HepG2 (cell line): Measurements from ENCODE around the gene UNC5C.
A peak's percentile ranks its signal among the peaks of the same experiment; 100 is the strongest.

Experiments
- GFI1 ChIP-seq: sonication (generic); formaldehyde crosslinking; IDR thresholded peaks from 2 replicates; pipeline ENCODE4 v1.5.0; 2020; ENCODE audit warnings: missing genetic modification reagents, mild to moderate bottlenecking, borderline replicate concordance
- HNF4G ChIP-seq, 2 experiments: sonication (generic) in 1 of 2; formaldehyde crosslinking in 1 of 2; IDR thresholded peaks; 2 replicates each; pipeline versions ENCODE4 v1.4.0 to v1.6.1; 2011 to 2020; ENCODE audit warnings: borderline replicate concordance in 2 of 2, low read depth in 2 of 2, mild to moderate bottlenecking in 2 of 2, low read length in 1 of 2, missing genetic modification reagents in 1 of 2, moderate library complexity in 1 of 2
- PHF8 ChIP-seq: sonication (generic); formaldehyde crosslinking; IDR thresholded peaks from 2 replicates; pipeline ENCODE4 v1.5.0; 2020; ENCODE audit warnings: missing genetic modification reagents
- POLR2AphosphoS5 ChIP-seq: IDR thresholded peaks from 2 replicates; pipeline ENCODE4 v1.6.1; 2012; ENCODE audit warnings: low read depth, low read length
- PRDM15 ChIP-seq: sonication (generic); formaldehyde crosslinking; IDR thresholded peaks from 2 replicates; pipeline ENCODE4 v1.4.0; 2020; ENCODE audit warnings: missing genetic modification reagents
- STAG1 ChIP-seq: sonication (generic); formaldehyde crosslinking; IDR thresholded peaks from 2 replicates; pipeline ENCODE4 v1.4.0; 2020; ENCODE audit warnings: missing genetic modification reagents
- ZFX ChIP-seq: sonication (generic); formaldehyde crosslinking; IDR thresholded peaks from 2 replicates; pipeline ENCODE4 v1.4.0; 2020; ENCODE audit warnings: mild to moderate bottlenecking, low read depth, missing genetic modification reagents, moderate library complexity
- ZMAT5 ChIP-seq: sonication (generic); formaldehyde crosslinking; IDR thresholded peaks from 2 replicates; pipeline ENCODE4 v1.5.0; 2020; ENCODE audit warnings: mild to moderate bottlenecking, low read depth, missing genetic modification reagents, borderline replicate concordance
- TF ChIP-seq, protein P1 (sequence below): sonication (generic); formaldehyde crosslinking; IDR thresholded peaks from 2 replicates; pipeline ENCODE4 v1.4.0; 2020; ENCODE audit warnings: missing genetic modification reagents, borderline replicate concordance
- TF ChIP-seq, protein P2 (sequence below): sonication (generic); formaldehyde crosslinking; IDR thresholded peaks from 2 replicates; pipeline ENCODE4 v1.5.0; 2020; ENCODE audit warnings: mild to moderate bottlenecking, missing genetic modification reagents, moderate library complexity

- TF ChIP-seq STAG1 (CRISPR knock-in tag) (peak; percentile 20; the same call in 1 of the 2 replicates), ZMAT5 (CRISPR knock-in tag) (no peak), GFI1 (no peak), HNF4G (IDR thresholded peaks at IDR 0.05; ENCODE audit: borderline replicate concordance, low read depth, low read length) (no peak), HNF4G (CRISPR knock-in tag; IDR thresholded peaks at IDR 0.05; ENCODE audit: borderline replicate concordance, low read depth) (no peak), PHF8 (CRISPR knock-in tag) (no peak), PRDM15 (CRISPR knock-in tag) (no peak), ZFX (CRISPR knock-in tag) (no peak), POLR2AphosphoS5 (no peak)
- TF ChIP-seq, protein P1, sequence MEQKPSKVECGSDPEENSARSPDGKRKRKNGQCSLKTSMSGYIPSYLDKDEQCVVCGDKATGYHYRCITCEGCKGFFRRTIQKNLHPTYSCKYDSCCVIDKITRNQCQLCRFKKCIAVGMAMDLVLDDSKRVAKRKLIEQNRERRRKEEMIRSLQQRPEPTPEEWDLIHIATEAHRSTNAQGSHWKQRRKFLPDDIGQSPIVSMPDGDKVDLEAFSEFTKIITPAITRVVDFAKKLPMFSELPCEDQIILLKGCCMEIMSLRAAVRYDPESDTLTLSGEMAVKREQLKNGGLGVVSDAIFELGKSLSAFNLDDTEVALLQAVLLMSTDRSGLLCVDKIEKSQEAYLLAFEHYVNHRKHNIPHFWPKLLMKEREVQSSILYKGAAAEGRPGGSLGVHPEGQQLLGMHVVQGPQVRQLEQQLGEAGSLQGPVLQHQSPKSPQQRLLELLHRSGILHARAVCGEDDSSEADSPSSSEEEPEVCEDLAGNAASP: no peak
- TF ChIP-seq, protein P2, sequence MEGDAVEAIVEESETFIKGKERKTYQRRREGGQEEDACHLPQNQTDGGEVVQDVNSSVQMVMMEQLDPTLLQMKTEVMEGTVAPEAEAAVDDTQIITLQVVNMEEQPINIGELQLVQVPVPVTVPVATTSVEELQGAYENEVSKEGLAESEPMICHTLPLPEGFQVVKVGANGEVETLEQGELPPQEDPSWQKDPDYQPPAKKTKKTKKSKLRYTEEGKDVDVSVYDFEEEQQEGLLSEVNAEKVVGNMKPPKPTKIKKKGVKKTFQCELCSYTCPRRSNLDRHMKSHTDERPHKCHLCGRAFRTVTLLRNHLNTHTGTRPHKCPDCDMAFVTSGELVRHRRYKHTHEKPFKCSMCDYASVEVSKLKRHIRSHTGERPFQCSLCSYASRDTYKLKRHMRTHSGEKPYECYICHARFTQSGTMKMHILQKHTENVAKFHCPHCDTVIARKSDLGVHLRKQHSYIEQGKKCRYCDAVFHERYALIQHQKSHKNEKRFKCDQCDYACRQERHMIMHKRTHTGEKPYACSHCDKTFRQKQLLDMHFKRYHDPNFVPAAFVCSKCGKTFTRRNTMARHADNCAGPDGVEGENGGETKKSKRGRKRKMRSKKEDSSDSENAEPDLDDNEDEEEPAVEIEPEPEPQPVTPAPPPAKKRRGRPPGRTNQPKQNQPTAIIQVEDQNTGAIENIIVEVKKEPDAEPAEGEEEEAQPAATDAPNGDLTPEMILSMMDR (CRISPR knock-in tag): peak; percentile 30; the same call in 1 of the 2 replicates
Measured at GRCh38 chr4:95204873-95205272, 343.9 kb downstream of the UNC5C start.
